Measurements from ENCODE around the gene ABCA2. TPM values are rescaled to one million over a fixed set of nuclear protein-coding genes. Genes with fewer than 3 reads are reported as not detected.

ABCA2 gene
- total and polyA plus RNA-seq, 9 of the 15 experiments (the other 6 are each of a cell fraction or from before 2014, with no cell fraction given) = 0.69 to 16.3 (median 6.1) TPM; not detected in 2

GRCh38 chr9:137075275-137075775 lies 47.3 kb upstream of the ABCA2 start (continued):
- TF ChIP-seq CEBPG (CRISPR knock-in tag; IDR thresholded peaks at IDR 0.05) = peak; percentile 68; the same call in 1 of the 2 replicates
- peak; percentile 67 to 83 for TF ChIP-seq CEBPG (tag; conservative IDR thresholded peaks at IDR 0.05 in 1 of 2, IDR thresholded peaks at IDR 0.05 in 1 of 2)
- TF ChIP-seq ZNF175 (CRISPR knock-in tag; IDR thresholded peaks at IDR 0.05; ENCODE audit: low read depth) = peak; percentile 87; the same call in 1 of the 2 replicates
- TF ChIP-seq GTF2E2 (tag; IDR thresholded peaks at IDR 0.05) = peak; percentile 9
- no peak for TF ChIP-seq RFX7 (CRISPR knock-in tag; IDR thresholded peaks at IDR 0.05)
- 0 out of 2 replicates have a peak, but pooled peaks have one; percentile 24 for TF ChIP-seq REST (IDR thresholded peaks at IDR 0.05; ENCODE audit: borderline replicate concordance)
- TF ChIP-seq REST (CRISPR knock-in tag; IDR thresholded peaks at IDR 0.05; ENCODE audit: low read depth) = no peak
- no peak for TF ChIP-seq ATF1 (CRISPR knock-in tag; IDR thresholded peaks at IDR 0.05)
- TF ChIP-seq ATF1 (tag; IDR thresholded peaks at IDR 0.05) = 0 out of 2 replicates have a peak, but pooled peaks have one; percentile 61
- no peak for TF ChIP-seq CREB1 (IDR thresholded peaks at IDR 0.05)
- 0 out of 2 replicates have a peak, but pooled peaks have one; percentile 12 for TF ChIP-seq CREB1 (CRISPR knock-in tag; IDR thresholded peaks at IDR 0.05)
- TF ChIP-seq CREM (IDR thresholded peaks at IDR 0.05; ENCODE audit: low read depth) = peak; percentile 53; the same call in 1 of the 2 replicates
- TF ChIP-seq LCOR (CRISPR knock-in tag; IDR thresholded peaks at IDR 0.05) = 0 out of 2 replicates have a peak, but pooled peaks have one; percentile 16
- peak; percentile 79; the same call in 1 of the 2 replicates for TF ChIP-seq ZNF197 (CRISPR knock-in tag; IDR thresholded peaks at IDR 0.05; ENCODE audit: low read depth)
- peak; percentile 83 for TF ChIP-seq ZKSCAN8 (CRISPR knock-in tag; IDR thresholded peaks at IDR 0.05)
- TF ChIP-seq SRF (CRISPR knock-in tag; IDR thresholded peaks at IDR 0.05) = peak in 1 of 2 experiments; percentile 92; a peak in 2 of 4 replicates
- no peak for TF ChIP-seq RFX1 (IDR thresholded peaks at IDR 0.05)
- TF ChIP-seq GABPA (tag; conservative IDR thresholded peaks at IDR 0.05; ENCODE audit: low read depth) = peak; percentile 30; the same call in 1 of the 2 replicates
- no peak for TF ChIP-seq ZNF24 (IDR thresholded peaks at IDR 0.05)
- peak; percentile 66; the same call in 1 of the 2 replicates for TF ChIP-seq ZNF584 (CRISPR knock-in tag; IDR thresholded peaks at IDR 0.05; ENCODE audit: low read depth)
- TF ChIP-seq NFRKB (IDR thresholded peaks at IDR 0.05; ENCODE audit: low read depth) = 0 out of 2 replicates have a peak, but pooled peaks have one; percentile 7
- no peak for TF ChIP-seq ZBTB1 (CRISPR knock-in tag; IDR thresholded peaks at IDR 0.05; ENCODE audit: borderline replicate concordance, low read depth)
- TF ChIP-seq BACH1 (tag; IDR thresholded peaks at IDR 0.05) = peak; percentile 85; the same call in 1 of the 2 replicates
